IgD-negative memory B cell (primary cell): ENCODE measurements around the gene NOTCH2. TPM values are rescaled to one million over a fixed set of nuclear protein-coding genes. Genes with fewer than 3 reads are reported as not detected.
A peak's percentile ranks its signal among the peaks of the same experiment; 100 is the strongest.
"Not testable (repeated sequence)": the region's sequence is repeated elsewhere in the genome, so short reads cannot be mapped to it uniquely, and the experiment has no call there.

Experiments used
- H3K27ac Mint-ChIP-seq, 3 donors: one replicate each; pipeline ENCODE4 v1.8.0; 2020 to 2022; ENCODE audit warnings: mild to moderate bottlenecking in 3 of 3, mixed read lengths in 3 of 3, moderate library complexity in 1 of 3
- H3K27me3 Mint-ChIP-seq: one replicate; pipeline ENCODE4 v1.8.0; 2021; ENCODE audit warnings: mixed read lengths
- H3K36me3 Mint-ChIP-seq: one replicate; pipeline ENCODE4 v1.8.0; 2020; ENCODE audit warnings: mild to moderate bottlenecking, mixed read lengths
- H3K4me1 Mint-ChIP-seq, 3 donors: one replicate each; pipeline ENCODE4 v1.8.0; 2020 to 2022; ENCODE audit warnings: mixed read lengths in 3 of 3, mild to moderate bottlenecking in 1 of 3
- H3K4me3 Mint-ChIP-seq, 4 donors: one replicate each; pipeline ENCODE4 v1.8.0; 2020 to 2022; ENCODE audit warnings: mild to moderate bottlenecking in 4 of 4, mixed read lengths in 4 of 4, moderate library complexity in 3 of 4
- H3K9me3 Mint-ChIP-seq, 3 donors: one replicate each; pipeline ENCODE4 v1.8.0; 2020 to 2021; ENCODE audit warnings: mixed read lengths in 3 of 3, mild to moderate bottlenecking in 1 of 3
- polyA plus RNA-seq: library from polyadenylated mRNA; unstranded; fragments of 300-500 nt; fragmentation: Illumina TruSeq; gene quantifications from one replicate; pipeline ENCODE4 v1.2.3, GENCODE V29; 2021

Gene NOTCH2
- polyA plus RNA-seq, 1 donor from 2014 or later = 46.5 TPM

DNA sequence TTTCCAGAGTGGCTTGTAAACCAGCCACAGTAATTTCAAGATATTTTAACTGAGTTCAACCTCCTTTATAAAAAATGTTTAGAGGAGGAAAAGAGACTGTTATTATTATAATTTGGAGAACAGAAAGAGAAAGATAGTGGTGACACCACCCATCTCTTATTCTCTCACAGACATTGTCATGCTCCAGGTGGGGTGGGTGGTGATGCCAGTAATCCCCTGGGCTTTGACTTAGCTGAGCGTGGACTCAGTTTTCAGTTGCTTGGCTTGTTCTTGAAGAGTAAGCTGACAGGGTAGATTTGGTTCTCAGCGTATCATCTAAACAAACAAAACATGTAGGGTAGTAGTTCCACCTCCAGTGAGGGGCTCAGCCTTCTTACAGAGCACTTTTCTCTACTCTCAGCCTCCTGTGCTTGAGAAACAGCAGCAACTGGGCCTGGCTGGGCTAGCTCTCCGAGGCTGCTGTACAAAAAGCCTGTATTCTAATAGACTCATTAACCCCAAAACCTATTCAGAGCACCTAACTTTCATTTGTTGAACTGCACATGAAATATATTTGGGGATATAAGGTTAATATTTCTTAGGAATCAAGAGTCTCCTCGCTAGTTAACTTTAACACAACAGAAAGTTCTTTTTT lies 24.2 kb upstream of the NOTCH2 start:
- Mint-ChIP-seq H3K4me1 (peaks cover 9 to 15% (median 12%) of the 10 kb centered on the region in 3 donors), H3K4me3 (peak overlapping the region in 2 of 4 donors; percentile 12)
- H3K27ac Mint-ChIP-seq, H3K36me3 Mint-ChIP-seq, H3K9me3 Mint-ChIP-seq, H3K27me3 Mint-ChIP-seq: not testable (repeated sequence)

DNA sequence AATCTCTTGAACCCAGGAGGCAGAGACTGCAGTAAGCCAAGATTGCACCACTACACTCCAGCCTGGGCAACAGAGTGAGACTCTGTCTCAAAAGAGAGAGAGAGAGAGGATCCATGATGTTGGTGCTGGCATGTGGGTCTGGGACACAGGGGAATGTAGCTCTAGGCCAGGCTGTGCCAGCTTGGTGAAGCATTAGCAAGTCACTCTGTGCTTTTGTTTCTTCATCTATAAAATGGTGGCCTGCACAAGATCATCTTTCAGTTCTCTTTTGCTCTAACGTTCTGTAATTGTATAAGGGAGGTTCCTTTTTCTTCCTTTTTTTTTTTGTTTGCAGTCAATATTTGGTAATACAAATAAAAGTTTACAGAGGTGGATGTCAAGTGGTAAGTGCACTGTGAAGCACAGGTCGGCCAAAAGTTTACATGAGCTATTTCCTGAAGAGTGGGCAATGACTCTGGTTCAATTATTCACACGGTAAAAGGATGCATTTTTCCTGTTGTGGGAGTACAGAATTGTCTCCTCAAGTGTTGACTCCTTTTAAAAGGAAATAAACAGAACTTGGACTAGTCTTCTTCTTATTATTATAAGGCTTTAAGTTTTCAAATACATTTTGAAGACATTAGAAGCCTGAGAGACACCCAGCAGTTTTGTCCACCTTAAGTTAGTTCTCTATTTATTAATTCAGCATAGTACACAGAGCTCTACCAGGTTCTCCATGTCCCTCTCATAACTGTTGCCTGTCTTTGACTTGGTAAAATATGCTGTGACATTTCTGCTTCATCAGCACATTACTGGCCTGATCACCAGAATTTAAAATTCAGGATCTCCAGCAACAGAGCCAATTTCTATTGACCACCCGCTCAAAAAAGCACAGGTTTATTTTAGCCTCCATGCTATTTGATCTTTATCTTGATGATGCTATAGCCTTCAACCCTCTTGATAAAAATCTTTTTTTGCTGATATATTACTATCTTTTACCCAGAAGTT lies 23.1 kb upstream of the NOTCH2 start:
- H3K36me3 Mint-ChIP-seq, H3K9me3 Mint-ChIP-seq, H3K27me3 Mint-ChIP-seq: not testable (repeated sequence)
- Mint-ChIP-seq H3K27ac (peak overlapping the region; percentile 67 to 80 (median 73)), H3K4me3 (peak overlapping the region in 2 of 4 donors; percentile 61 to 78), H3K4me1 (peaks cover 14 to 19% (median 17%) of the 10 kb centered on the region in 3 donors)

- not testable (repeated sequence) for H3K4me3 Mint-ChIP-seq, H3K9me3 Mint-ChIP-seq, H3K36me3 Mint-ChIP-seq, H3K27me3 Mint-ChIP-seq
- Mint-ChIP-seq H3K27ac (peak overlapping the region in 1 of 3 donors; percentile 74), H3K4me1 (peaks cover 14 to 19% (median 17%) of the 10 kb centered on the region in 3 donors)
These were observed 21.4 kb upstream of the NOTCH2 start for GRCh38 chr1:120090830-120091229.

- Mint-ChIP-seq H3K4me1 (peaks cover 10 to 16% (median 14%) of the 10 kb centered on the region in 3 donors), H3K27ac (peak overlapping the region in 1 of 3 donors; percentile 23), H3K4me3 (peak overlapping the region in 1 of 4 donors; percentile 47)
- not testable (repeated sequence) for H3K9me3 Mint-ChIP-seq, H3K36me3 Mint-ChIP-seq, H3K27me3 Mint-ChIP-seq
These were observed 18.5 kb upstream of the NOTCH2 start for GRCh38 chr1:120087959-120088358.

GRCh38 chr1:120069920-120070214 lies 405 bp upstream of the NOTCH2 start:
- not testable (repeated sequence) for H3K4me3 Mint-ChIP-seq, H3K9me3 Mint-ChIP-seq, H3K36me3 Mint-ChIP-seq, H3K4me1 Mint-ChIP-seq, H3K27me3 Mint-ChIP-seq, H3K27ac Mint-ChIP-seq

GRCh38 chr1:120068683-120069066 lies 787 bp downstream of the NOTCH2 start:
- not testable (repeated sequence) for H3K27me3 Mint-ChIP-seq, H3K36me3 Mint-ChIP-seq, H3K4me1 Mint-ChIP-seq, H3K27ac Mint-ChIP-seq, H3K9me3 Mint-ChIP-seq
- peak overlapping the region; percentile 43 to 86 (median 75) for H3K4me3 Mint-ChIP-seq

GRCh38 chr1:120048208-120048607 lies 21.3 kb downstream of the NOTCH2 start:
- not testable (repeated sequence) for H3K4me3 Mint-ChIP-seq, H3K27ac Mint-ChIP-seq, H3K27me3 Mint-ChIP-seq, H3K36me3 Mint-ChIP-seq, H3K4me1 Mint-ChIP-seq, H3K9me3 Mint-ChIP-seq

GRCh38 chr1:120041771-120042170 lies 27.7 kb downstream of the NOTCH2 start:
- not testable (repeated sequence) for H3K4me1 Mint-ChIP-seq, H3K9me3 Mint-ChIP-seq

DNA sequence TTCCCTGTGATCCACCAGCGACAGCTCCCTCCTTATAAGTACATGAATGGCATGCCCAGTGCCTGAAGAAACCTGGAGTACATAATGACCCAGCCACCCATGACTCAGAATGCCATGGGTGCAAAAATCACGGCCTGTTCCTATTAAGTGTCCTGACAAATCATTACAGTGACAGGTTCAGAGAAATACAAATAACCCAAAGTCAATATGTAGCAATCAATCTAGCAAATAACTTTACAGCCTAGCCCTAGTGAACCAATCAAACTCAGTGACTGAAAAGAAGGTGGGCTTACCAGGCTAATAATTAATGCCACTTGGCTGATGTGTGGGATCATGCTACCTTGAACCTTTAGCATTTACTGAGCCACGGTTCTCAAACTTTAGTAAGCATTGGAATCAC lies 37.2 kb downstream of the NOTCH2 start:
- H3K4me3 Mint-ChIP-seq, H3K36me3 Mint-ChIP-seq: not testable (repeated sequence)

More at GRCh38 chr1:120041771-120042170, 27.7 kb downstream of the NOTCH2 start:
- not testable (repeated sequence) for H3K27me3 Mint-ChIP-seq, H3K36me3 Mint-ChIP-seq, H3K4me3 Mint-ChIP-seq, H3K27ac Mint-ChIP-seq

GRCh38 chr1:120023791-120024190 lies 45.7 kb downstream of the NOTCH2 start:
- not testable (repeated sequence) for H3K4me1 Mint-ChIP-seq, H3K9me3 Mint-ChIP-seq, H3K4me3 Mint-ChIP-seq, H3K27ac Mint-ChIP-seq, H3K27me3 Mint-ChIP-seq, H3K36me3 Mint-ChIP-seq

More for the DNA sequence above, 37.2 kb downstream of the NOTCH2 start:
- H3K4me1 Mint-ChIP-seq, H3K9me3 Mint-ChIP-seq, H3K27ac Mint-ChIP-seq, H3K27me3 Mint-ChIP-seq: not testable (repeated sequence)

- not testable (repeated sequence) for H3K27ac Mint-ChIP-seq, H3K4me1 Mint-ChIP-seq, H3K27me3 Mint-ChIP-seq, H3K9me3 Mint-ChIP-seq, H3K4me3 Mint-ChIP-seq, H3K36me3 Mint-ChIP-seq
These were observed 54.5 kb downstream of the NOTCH2 start for GRCh38 chr1:120014978-120015377.

DNA sequence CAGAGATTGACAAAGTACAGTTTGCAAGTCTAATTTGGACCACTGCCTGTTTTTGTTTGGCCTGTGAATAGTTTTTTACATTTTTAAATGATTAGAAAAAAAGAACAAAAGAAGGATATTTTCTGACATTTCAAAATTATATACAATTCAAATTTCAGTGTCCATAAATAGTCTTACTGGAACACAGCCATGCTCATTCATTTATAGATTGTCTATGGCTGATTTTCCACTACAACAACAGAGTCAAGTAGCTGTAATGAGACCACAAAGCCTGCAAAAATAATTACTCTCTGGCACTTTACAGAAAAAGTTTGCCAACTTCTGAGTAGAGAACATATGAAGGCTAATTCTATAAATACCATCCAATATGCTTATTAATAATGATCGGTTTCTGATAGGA lies 61.1 kb downstream of the NOTCH2 start:
- not testable (repeated sequence) for H3K27ac Mint-ChIP-seq, H3K27me3 Mint-ChIP-seq, H3K36me3 Mint-ChIP-seq, H3K4me3 Mint-ChIP-seq, H3K9me3 Mint-ChIP-seq, H3K4me1 Mint-ChIP-seq

DNA sequence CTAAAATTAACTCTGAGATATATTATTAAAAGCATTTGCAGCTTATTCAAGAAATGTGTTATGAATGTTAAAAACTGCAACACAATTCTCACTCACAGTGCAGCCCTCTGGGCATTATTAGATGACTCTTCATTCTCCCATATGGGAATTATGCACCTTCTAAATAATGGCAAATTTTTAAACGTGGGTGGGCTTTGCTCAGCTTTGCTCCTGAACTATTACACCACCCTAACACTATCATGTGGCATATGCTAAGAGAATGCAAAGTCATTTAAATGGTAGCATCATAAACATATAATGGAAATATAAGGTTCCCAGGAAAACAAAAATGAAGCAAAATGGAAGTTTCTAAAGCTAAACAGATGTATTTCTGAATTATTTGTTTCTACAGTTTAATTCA lies 61.6 kb downstream of the NOTCH2 start:
- H3K9me3 Mint-ChIP-seq, H3K4me3 Mint-ChIP-seq, H3K27me3 Mint-ChIP-seq, H3K4me1 Mint-ChIP-seq, H3K27ac Mint-ChIP-seq, H3K36me3 Mint-ChIP-seq: not testable (repeated sequence)

DNA sequence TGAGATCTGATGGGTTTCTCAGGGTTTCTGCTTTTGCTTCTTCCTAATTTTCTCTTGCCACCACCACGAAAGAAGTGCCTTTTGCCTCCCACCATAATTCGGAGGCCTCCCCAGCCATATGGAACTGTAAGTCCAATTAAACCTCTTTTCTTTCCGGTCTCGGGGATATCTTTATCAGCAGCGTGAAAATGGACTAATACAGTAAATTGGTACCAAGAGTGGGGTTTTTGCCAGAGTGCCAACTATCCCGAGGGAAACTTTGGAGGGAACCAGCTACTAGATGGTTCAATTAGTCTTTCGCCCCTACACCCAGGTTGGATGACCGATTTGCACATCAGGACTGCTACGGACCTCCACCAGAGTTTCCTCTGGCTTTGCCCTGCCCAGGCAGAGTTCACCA lies 68.4 kb downstream of the NOTCH2 start:
- not testable (repeated sequence) for H3K27me3 Mint-ChIP-seq, H3K4me1 Mint-ChIP-seq, H3K9me3 Mint-ChIP-seq, H3K36me3 Mint-ChIP-seq, H3K27ac Mint-ChIP-seq, H3K4me3 Mint-ChIP-seq

DNA sequence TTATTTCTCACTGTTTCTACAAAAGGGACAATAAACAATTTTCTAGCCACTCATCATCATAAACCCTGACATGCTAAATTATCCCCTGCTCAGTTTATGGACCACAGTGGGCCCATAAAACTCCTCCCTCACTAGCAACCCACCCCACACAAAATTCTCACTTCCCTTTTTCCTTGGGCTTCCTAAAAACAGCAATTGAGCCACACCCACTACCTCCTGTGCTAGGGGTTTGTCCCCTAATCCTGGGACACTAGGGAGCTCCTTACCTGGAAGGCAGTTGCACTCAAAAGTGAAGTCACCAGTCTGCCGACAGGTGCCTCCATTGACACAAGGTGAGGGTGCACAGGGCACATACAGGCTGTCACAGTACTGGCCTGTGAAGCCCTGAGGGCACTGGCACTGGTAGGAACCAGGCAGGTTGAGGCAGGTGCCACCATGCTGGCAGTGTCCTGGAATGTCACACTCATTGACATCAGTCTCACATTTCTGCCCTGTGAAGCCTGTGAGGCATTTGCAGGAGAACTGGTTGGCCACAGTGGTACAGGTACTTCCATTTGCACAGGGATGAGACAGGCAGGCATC lies 72.6 kb downstream of the NOTCH2 start:
- H3K9me3 Mint-ChIP-seq, H3K27ac Mint-ChIP-seq, H3K36me3 Mint-ChIP-seq, H3K27me3 Mint-ChIP-seq, H3K4me1 Mint-ChIP-seq: not testable (repeated sequence)
- H3K4me3 Mint-ChIP-seq = peak overlapping the region in 2 of 4 donors; percentile 17 to 22

DNA sequence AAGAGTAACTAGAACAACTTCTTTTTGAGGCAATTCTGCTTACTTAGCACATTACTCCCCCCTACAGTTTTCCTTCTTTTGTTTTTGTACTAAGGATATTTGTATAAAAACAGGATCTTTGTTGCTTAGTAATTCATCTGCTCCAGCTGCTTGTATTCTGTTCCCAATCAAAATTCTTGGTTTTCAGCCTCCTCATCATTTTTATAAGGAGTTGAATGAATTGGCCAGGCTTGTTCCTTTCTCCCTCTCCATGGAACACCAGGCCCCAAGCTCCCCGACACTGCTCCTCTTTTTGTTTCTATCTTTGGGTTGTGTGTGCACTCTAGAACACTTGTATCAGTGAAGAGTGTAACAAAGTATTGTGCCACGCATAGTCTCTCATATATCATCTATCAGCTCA lies 73.5 kb downstream of the NOTCH2 start:
- H3K4me1 Mint-ChIP-seq, H3K36me3 Mint-ChIP-seq, H3K27me3 Mint-ChIP-seq, H3K9me3 Mint-ChIP-seq, H3K27ac Mint-ChIP-seq, H3K4me3 Mint-ChIP-seq: not testable (repeated sequence)
